Measurements from ENCODE around the gene ZCCHC4. TPM values are rescaled to one million over a fixed set of nuclear protein-coding genes. Genes with fewer than 3 reads are reported as not detected.

The ZCCHC4 gene
- total and polyA plus RNA-seq, 4 donors = 4.3 to 24.3 (median 7.6) TPM

- no peaks in the 10 kb centered on the region for H3K36me3 ChIP-seq (ENCODE audit: control insufficient read depth in 4 of 4, insufficient read depth in 4 of 4, low read length in 4 of 4)
- ATAC-seq (ENCODE audit: insufficient read depth, low FRiP score) = no peak
- DNase-seq = peak in 1 of 3 donors; percentile 20
- H3K27me3 ChIP-seq (ENCODE audit: control insufficient read depth in 3 of 3, insufficient read depth in 3 of 3, low read length in 2 of 3) = no peaks in the 10 kb centered on the region
- no peak overlapping the region for H3K4me3 ChIP-seq
- 61 to 85% methylated on average over 4 of the region's 4 CpGs for whole genome bisulfite sequencing, 2 donors
- TF ChIP-seq CTCF (IDR thresholded peaks at IDR 0.05; ENCODE audit: control extremely low read depth, extremely low read depth) = no peak
- H3K27ac ChIP-seq (ENCODE audit: low read depth in 1 of 2, low read length in 1 of 2) = peak overlapping the region in 1 of 2 donors; percentile 23
- no peaks in the 10 kb centered on the region for H3K4me1 ChIP-seq (ENCODE audit: control insufficient read depth in 5 of 5, insufficient read depth in 5 of 5, low read length in 5 of 5)
- H3K9ac ChIP-seq (ENCODE audit: insufficient read depth in 1 of 2, low read length in 2 of 2) = no peak overlapping the region
- peaks cover 0 to 5% (median 0%) of the 10 kb centered on the region in 4 donors for H3K9me3 ChIP-seq (ENCODE audit: control insufficient read depth in 4 of 4, insufficient read depth in 3 of 4, low read length in 3 of 4)
These were observed 11.1 kb upstream of the ZCCHC4 start for GRCh38 chr4:25301471-25301870.

- no peak overlapping the region for H3K27ac ChIP-seq (ENCODE audit: low read depth in 1 of 2, low read length in 1 of 2)
- ATAC-seq (ENCODE audit: insufficient read depth, low FRiP score) (no peak), DNase-seq (no peak)
- no peak for TF ChIP-seq CTCF (IDR thresholded peaks at IDR 0.05; ENCODE audit: control extremely low read depth, extremely low read depth)
- WGBS, 2 donors = 85 to 94% methylated on average over 7 to 9 of the region's 9 CpGs
- no peaks in the 10 kb centered on the region for H3K36me3 ChIP-seq (ENCODE audit: control insufficient read depth in 4 of 4, insufficient read depth in 4 of 4, low read length in 4 of 4)
- no peak overlapping the region for H3K4me3 ChIP-seq
- no peaks in the 10 kb centered on the region for H3K4me1 ChIP-seq (ENCODE audit: control insufficient read depth in 5 of 5, insufficient read depth in 5 of 5, low read length in 5 of 5)
- H3K27me3 ChIP-seq (ENCODE audit: control insufficient read depth in 3 of 3, insufficient read depth in 3 of 3, low read length in 2 of 3) = no peaks in the 10 kb centered on the region
- no peak overlapping the region for H3K9ac ChIP-seq (ENCODE audit: insufficient read depth in 1 of 2, low read length in 2 of 2)
- H3K9me3 ChIP-seq (ENCODE audit: control insufficient read depth in 4 of 4, insufficient read depth in 3 of 4, low read length in 3 of 4) = peaks cover 0 to 5% (median 0%) of the 10 kb centered on the region in 4 donors
These were observed 9.9 kb upstream of the ZCCHC4 start for GRCh38 chr4:25302626-25303025.

GRCh38 chr4:25303578-25303977 lies 9.0 kb upstream of the ZCCHC4 start:
- Histone ChIP-seq H3K36me3 (ENCODE audit: control insufficient read depth in 4 of 4, insufficient read depth in 4 of 4, low read length in 4 of 4) (no peaks in the 10 kb centered on the region), H3K4me1 (ENCODE audit: control insufficient read depth in 5 of 5, insufficient read depth in 5 of 5, low read length in 5 of 5) (peaks cover 0 to 2% (median 0%) of the 10 kb centered on the region in 5 donors), H3K9ac (ENCODE audit: insufficient read depth in 1 of 2, low read length in 2 of 2) (no peak overlapping the region), H3K9me3 (ENCODE audit: control insufficient read depth in 4 of 4, insufficient read depth in 3 of 4, low read length in 3 of 4) (peaks cover 0 to 5% (median 0%) of the 10 kb centered on the region in 4 donors), H3K27me3 (ENCODE audit: control insufficient read depth in 3 of 3, insufficient read depth in 3 of 3, low read length in 2 of 3) (no peaks in the 10 kb centered on the region), H3K27ac (ENCODE audit: low read depth in 1 of 2, low read length in 1 of 2) (no peak overlapping the region), H3K4me3 (no peak overlapping the region)
- WGBS, 2 donors = 86 to 91% methylated on average over 3 of the region's 3 CpGs
- no peak for TF ChIP-seq CTCF (IDR thresholded peaks at IDR 0.05; ENCODE audit: control extremely low read depth, extremely low read depth)
- no peak for ATAC-seq (ENCODE audit: insufficient read depth, low FRiP score)
- DNase-seq = no peak

GRCh38 chr4:25306518-25307057 lies 6.0 kb upstream of the ZCCHC4 start:
- H3K27ac ChIP-seq (ENCODE audit: low read depth in 1 of 2, low read length in 1 of 2) = no peak overlapping the region
- no peak overlapping the region for H3K9ac ChIP-seq (ENCODE audit: insufficient read depth in 1 of 2, low read length in 2 of 2)
- no peaks in the 10 kb centered on the region for H3K36me3 ChIP-seq (ENCODE audit: control insufficient read depth in 4 of 4, insufficient read depth in 4 of 4, low read length in 4 of 4)
- no peak for DNase-seq
- no peak for ATAC-seq (ENCODE audit: insufficient read depth, low FRiP score)
- H3K9me3 ChIP-seq (ENCODE audit: control insufficient read depth in 4 of 4, insufficient read depth in 3 of 4, low read length in 3 of 4) = peaks cover 0 to 3% (median 0%) of the 10 kb centered on the region in 4 donors
- H3K4me1 ChIP-seq (ENCODE audit: control insufficient read depth in 5 of 5, insufficient read depth in 5 of 5, low read length in 5 of 5) = peaks cover 0 to 3% (median 0%) of the 10 kb centered on the region in 5 donors
- 84 to 92% methylated on average over 4 of the region's 4 CpGs for WGBS, 2 donors
- no peak overlapping the region for H3K4me3 ChIP-seq
- TF ChIP-seq CTCF (IDR thresholded peaks at IDR 0.05; ENCODE audit: control extremely low read depth, extremely low read depth) = no peak
- H3K27me3 ChIP-seq (ENCODE audit: control insufficient read depth in 3 of 3, insufficient read depth in 3 of 3, low read length in 2 of 3) = no peaks in the 10 kb centered on the region
